Measurements from ENCODE around the gene MYLK3.

DNA sequence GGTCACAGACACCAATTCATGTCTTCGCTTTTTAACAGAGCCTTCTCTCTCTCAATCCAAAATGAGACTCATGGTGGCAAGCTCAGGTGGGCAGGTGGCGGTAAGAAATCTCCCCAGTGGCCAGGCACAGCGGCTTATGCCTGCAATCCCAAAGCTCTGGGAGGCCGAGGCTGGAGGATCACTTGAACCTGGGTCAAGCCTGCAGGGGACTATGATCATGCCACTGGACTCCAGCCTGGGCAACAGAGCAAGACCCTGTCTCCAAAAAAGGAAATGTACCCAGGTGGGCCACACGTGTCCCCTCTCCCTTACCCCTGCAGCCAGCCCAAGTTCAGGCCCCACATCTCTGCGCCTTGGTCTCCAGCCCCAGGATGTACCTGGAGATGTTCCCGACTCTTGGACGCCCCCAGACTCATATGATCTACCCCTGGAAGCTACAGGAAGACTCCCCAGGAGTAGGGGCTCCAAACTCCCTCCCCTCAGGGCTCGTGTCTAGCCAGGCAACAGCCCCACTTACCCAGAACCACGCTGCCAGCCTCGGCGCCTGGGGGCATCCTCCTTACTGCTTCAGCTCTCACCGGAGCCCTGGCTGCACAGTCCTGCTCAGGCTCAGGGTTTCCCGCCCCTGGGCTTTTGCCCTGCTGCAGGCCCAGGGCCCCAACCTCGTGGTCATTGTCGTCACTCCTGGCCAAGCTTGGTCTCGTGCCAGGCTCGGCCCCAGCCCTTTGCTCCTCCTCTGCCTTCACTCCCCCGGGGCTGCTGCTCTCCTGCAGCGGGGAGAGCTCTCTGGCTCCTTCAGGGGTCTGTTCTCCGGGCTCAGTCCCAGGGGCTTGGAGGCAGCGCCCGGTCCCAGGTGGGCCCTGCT, 16.2 kb downstream of the MYLK3 start:
- TF ChIP-seq, protein P1, sequence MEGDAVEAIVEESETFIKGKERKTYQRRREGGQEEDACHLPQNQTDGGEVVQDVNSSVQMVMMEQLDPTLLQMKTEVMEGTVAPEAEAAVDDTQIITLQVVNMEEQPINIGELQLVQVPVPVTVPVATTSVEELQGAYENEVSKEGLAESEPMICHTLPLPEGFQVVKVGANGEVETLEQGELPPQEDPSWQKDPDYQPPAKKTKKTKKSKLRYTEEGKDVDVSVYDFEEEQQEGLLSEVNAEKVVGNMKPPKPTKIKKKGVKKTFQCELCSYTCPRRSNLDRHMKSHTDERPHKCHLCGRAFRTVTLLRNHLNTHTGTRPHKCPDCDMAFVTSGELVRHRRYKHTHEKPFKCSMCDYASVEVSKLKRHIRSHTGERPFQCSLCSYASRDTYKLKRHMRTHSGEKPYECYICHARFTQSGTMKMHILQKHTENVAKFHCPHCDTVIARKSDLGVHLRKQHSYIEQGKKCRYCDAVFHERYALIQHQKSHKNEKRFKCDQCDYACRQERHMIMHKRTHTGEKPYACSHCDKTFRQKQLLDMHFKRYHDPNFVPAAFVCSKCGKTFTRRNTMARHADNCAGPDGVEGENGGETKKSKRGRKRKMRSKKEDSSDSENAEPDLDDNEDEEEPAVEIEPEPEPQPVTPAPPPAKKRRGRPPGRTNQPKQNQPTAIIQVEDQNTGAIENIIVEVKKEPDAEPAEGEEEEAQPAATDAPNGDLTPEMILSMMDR (conservative IDR thresholded peaks at IDR 0.05; ENCODE audit: low read length), result no peak
- no peak for TF ChIP-seq EZH2phosphoT487 (IDR thresholded peaks at IDR 0.05; ENCODE audit: borderline replicate concordance, low read depth, low read length)
